Fibroblast of gingiva (primary cell): Measurements from ENCODE around the gene MYBPHL.
A peak's percentile ranks its signal among the peaks of the same experiment; 100 is the strongest.
"Not testable (repeated sequence)": the region's sequence is repeated elsewhere in the genome, so short reads cannot be mapped to it uniquely, and the experiment has no call there.

ENCODE experiments used
- DNase-seq: peaks from one replicate; pipeline ENCODE4 v3.0.0-alpha.2; 2011; ENCODE audit warnings: low read depth

MYBPHL gene

DNA sequence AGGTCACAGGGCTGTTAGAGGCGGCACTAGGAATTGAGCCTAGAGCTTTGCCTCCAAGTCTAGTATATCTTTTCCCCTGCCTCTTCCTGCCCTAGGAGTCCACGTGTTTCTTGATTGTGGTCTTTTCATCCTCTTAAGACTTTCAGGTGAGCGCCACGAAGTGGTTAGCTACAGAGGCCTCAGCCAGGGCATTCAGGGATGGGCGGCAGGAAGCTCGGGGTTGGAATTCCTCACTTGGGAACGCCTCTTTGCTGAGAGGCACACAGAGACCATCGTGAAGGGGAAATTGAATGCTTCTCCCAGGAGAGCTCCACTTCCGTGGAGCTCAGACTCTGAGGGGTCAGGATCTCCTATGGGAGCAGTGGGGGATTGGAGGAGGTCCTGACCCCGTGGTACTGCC lies 820 bp downstream of the MYBPHL start:
- DNase-seq: not testable (repeated sequence)

DNA sequence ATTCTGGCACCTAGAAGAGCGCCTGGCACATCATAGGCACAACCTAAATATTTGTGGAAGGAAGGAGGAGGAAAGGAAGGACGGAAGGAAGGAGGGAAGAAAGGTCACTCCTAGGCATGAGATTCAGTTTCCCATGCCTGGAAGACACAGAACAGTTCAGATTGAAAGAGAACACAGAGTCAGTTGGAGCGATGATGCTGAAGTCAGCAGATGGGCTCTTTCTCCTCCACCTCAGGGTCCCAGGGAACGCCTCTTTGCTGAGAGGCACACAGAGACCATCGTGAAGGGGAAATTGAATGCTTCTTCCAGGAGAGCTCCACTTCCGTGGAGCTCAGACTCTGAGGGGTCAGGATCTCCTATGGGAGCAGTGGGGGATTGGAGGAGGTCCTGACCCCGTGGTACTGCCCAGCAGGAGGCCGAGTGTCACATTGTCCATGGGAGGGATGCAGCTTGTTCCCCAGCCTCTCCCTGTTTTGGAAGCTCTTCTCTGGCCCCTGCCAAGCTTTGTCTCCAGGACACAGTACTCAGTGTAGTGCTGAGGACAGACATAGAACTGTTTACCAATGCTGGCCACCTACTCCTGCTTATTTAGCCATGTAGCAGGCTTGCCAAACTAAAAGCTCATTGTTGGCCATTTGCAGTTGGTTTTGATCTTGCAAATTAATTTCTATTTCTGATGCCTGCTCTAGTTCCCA lies 2.4 kb downstream of the MYBPHL start:
- DNase-seq: no peak

GRCh38 chr1:109301874-109302273 lies 4.9 kb downstream of the MYBPHL start:
- DNase-seq: no peak

DNA sequence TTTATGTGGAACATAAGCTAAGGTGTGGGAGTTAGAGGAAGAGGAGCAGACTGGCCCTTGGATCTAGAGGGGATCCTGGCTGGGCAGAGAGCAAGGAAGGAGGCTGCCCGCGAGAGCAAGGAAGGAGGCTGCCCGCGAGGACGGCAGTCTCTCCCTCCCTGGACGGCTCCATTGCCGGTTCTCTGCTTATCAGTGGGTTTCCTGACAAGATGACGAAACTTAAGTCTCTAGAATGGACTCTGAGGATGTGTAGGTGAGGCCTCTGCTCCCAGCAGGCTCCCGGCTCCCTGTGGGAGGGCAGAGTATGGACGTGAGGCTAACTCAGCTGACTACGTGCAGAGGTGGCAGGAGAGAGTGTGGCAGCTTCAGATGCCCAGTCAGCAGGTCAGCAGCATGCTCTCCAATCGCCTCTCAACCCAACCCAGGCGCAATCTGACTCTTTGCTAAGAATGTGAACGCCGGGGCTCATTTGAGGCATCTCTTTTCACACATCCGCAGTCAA lies 6.1 kb downstream of the MYBPHL start:
- DNase-seq: no peak

GRCh38 chr1:109299558-109300343 lies 7.1 kb downstream of the MYBPHL start:
- DNase-seq: no peak

DNA sequence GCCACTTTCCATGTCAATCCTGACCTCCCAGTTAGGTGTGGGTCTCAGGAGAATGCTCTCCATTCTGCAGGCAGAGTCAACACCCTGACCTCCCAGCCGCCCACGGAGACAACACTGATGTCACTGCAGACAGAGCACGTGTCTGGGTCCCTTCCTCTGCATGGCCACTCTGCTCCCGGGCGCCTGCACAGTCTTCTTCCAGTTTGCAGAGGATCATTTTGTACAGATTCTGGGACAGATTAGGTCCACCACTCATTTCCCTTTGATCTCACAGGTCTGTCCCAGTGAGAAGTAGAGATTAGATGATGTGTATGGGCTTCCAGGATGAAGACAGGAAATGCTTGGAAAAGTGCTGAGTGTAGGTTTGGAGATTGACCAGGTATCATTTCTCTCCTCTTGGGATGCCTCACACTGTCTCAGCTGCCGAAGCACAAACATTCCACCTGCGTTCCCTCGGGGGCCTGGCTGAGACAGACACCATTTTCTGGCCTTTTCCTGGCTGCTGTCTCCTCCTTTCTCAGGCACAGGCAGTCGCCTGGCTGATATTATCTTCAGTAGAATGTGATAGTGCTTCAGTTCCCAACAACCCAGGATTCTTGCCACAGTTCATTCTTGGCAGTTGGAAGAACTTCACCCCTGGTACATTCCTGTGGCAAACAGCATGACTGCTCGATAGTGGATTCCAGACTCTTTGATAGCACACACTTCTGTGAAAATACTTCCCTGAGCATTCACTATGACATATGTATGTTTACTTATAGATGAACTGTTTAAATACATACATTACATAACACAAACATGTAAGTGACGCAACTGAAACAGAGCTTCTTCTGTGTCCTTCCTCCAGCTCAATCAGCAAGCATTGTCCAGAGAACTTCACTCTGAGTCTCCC lies 7.9 kb downstream of the MYBPHL start:
- DNase-seq: peak; percentile 80

DNA sequence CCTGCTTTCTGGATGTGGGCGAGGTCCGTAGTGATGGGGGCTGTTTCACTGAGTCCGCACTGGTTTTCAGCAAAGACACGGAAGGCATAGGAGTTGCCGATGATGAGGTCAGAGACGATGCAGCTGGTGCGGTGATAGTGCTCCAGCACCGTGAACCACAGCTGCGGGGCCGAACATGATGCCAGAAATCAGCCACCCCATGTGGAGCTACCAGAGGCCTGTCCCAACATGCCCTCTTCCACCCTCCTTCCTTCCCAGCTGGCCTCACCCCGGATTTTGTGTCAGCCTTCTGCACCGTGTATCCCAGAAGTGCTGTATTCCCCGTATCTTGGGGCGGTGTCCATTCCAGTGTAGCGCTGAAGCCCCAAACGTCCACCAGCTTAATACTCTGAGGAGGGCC lies 10.0 kb downstream of the MYBPHL start:
- DNase-seq: no peak

- DNase-seq: no peak
Observed at GRCh38 chr1:109295712-109296415, 10.9 kb downstream of the MYBPHL start.

DNA sequence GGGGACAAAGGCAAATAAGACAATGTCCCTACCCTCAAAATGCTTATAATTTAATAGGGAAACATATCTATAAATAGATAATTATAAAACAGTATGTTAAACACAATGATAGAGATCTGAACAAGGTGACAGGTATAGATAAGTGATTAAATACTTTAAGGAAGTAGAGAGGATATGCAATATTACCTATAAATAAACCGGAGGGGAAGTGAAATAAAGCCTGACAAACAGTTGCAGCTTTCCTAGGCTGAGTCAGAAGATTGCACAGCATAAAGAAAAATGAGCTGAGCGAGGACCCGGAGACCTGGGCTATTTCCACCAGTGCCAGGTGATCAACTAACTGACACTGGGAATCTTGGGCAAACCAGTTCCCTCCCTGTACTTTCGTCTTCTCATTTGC lies 12.3 kb downstream of the MYBPHL start:
- DNase-seq: no peak

DNA sequence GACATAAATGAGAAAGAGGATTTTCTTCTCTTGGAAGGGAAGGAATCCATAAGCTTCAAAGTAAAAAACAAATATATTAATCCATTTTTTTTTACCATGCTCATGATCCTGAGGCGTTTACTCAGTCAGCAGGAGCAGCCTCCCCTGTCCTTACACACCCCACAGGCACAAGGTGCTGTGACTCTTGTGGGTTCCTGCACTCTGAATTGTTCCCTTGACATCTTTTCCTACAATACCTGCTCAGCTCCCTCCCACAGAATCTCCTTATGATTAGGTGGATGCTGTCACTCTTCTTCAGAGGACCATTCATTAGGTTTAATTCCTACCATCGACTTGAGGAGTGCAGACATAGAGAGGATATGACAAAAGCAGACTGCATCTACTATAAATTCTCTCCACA lies 13.8 kb downstream of the MYBPHL start:
- no peak for DNase-seq

- DNase-seq: no peak
Observed at GRCh38 chr1:109292364-109292763, 14.4 kb downstream of the MYBPHL start.

DNA sequence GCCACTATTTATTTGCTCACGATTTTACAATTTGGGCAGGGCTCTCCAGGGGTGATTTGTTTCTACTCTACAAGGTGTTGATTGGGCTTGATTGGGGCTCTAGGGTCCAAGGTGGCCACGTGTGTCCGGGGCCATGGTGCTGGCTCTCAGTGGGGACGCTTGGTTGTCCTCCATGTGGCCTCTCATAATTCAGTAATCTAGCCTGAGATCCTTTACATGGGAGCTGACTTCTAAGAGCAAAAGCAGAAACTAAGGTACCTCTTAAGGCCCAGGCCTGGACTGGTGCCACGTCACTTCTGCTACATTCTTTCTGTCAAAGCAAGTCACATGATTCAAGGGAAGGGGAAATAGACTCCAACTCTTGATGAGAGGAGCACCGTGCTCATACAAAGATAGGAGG lies 15.8 kb downstream of the MYBPHL start:
- DNase-seq: no peak

- no peak for DNase-seq
Observed at GRCh38 chr1:109290137-109290536, 16.7 kb downstream of the MYBPHL start.

GRCh38 chr1:109286762-109287161 lies 20.0 kb downstream of the MYBPHL start:
- not testable (repeated sequence) for DNase-seq

GRCh38 chr1:109283748-109284600 lies 22.8 kb downstream of the MYBPHL start:
- no peak for DNase-seq

DNA sequence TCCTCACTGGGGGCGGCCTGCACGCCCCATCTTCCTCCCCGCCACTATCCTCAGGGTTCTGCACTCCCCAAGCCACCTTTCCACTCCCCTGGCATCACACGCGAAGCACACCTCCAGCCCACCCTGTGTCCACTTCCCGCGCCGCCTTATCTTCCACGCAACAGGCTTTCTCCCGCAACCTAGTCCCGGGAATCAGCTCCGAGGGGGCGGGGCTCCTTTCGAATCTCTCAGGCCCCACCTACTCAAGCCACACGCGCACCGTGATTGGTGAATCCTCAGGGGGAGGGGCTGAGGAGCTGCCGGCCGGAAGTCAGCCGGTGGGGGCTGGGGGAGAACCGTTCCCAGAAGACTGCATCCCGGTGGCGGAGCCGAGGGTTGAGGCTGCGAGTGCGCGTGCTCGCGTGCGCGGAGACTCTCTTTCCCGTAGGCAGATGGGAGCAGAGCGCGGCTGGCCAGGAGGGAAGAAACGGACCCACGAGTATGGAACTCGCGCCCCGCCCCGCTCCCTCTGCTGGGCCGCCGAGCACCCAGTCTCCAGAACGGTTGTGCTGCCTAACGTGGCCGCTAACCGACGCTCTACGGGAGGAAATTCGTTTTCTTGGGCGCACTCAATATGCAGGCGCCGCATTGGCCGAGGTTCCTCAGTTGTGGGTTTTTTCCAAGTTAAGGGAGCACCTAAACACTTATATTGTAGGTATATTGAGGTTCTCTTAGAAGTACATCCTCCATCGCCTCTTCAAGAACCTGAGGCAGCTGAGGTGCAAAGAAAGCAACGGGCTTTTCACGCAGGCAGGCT lies 23.7 kb downstream of the MYBPHL start, which contains the start of gene PSRC1:
TSS of gene PSRC1 (minus strand) at position 194 of the 796 bp plus-strand sequence.
- DNase-seq: peak; percentile 96

DNA sequence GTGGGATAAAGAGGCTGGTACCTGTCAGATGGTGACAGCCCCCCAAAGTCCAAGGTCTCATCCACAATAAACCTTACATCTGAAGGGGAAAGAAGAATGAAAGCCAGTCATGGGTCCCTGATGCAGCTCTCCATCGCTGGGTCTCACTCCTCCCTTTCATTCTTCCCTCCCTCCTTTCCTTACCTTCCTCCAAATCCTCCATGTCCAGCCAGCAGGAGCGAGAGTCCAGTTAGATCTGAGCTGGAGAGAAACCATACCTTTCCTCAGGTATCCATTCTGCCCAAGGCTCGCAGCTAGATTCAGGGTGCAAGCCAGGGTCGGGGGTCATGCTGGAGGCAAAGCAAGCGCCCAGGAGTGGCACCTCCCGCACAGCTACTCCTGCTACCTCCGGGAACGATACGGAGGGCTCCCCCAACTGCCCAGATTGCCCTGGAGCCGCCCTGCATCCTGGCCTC lies 24.3 kb downstream of the MYBPHL start:
- no peak for DNase-seq

GRCh38 chr1:109281680-109282496 lies 24.9 kb downstream of the MYBPHL start:
- peak; percentile 44 for DNase-seq

DNA sequence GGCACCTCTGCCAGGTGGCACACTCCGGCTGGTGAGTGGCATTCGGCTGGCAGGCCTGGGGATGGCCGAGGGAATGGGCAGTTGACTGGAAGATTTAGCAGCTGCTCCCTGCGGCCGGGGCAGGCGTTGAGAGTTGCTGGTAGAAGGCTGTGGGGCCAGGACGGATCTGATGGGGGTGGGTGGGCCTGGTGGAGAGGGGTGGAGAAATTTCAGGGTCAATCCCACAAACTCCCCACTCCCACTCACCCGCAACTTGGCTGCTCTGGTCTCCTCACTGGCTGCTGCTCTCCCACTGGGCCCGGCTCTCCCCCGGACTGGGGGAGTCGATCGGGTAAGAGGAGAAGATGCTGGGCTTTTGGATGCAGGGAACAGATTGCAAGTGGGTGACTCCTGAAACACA lies 25.9 kb downstream of the MYBPHL start:
- no peak for DNase-seq
